HK-2 (cell line): Measurements from ENCODE around the gene ACSM4.
"Not testable (repeated sequence)": the region's sequence is repeated elsewhere in the genome, so short reads cannot be mapped to it uniquely, and the experiment has no call there.

Source experiments
- DNase-seq: peaks from one replicate; pipeline ENCODE4 v3.0.0-alpha.2; 2018; ENCODE audit not compliant: unreplicated experiment

Gene ACSM4

GRCh38 chr12:7303772-7304171 is at the start of gene ACSM4:
Gene ACSM4, plus strand, starts transcription at chr12:7304072. Its CDS starts 260 bp downstream, at chr12:7304332.
- no peak for DNase-seq

- DNase-seq = no peak
Measured at GRCh38 chr12:7259060-7259459, 44.8 kb upstream of the ACSM4 start.

- DNase-seq = no peak
Measured at GRCh38 chr12:7264538-7264937, 39.3 kb upstream of the ACSM4 start.

- DNase-seq = no peak
Measured at GRCh38 chr12:7265251-7265650, 38.6 kb upstream of the ACSM4 start.

- DNase-seq = no peak
Measured at GRCh38 chr12:7269273-7269672, 34.6 kb upstream of the ACSM4 start.

GRCh38 chr12:7271893-7272514 is 31.9 kb upstream of the ACSM4 start:
- DNase-seq = no peak

- DNase-seq = not testable (repeated sequence)
Measured at GRCh38 chr12:7275482-7275881, 28.4 kb upstream of the ACSM4 start.

GRCh38 chr12:7282844-7283243 is 21.0 kb upstream of the ACSM4 start:
- no peak for DNase-seq

- no peak for DNase-seq
Measured at GRCh38 chr12:7289743-7290142, 14.1 kb upstream of the ACSM4 start.

- not testable (repeated sequence) for DNase-seq
Measured at GRCh38 chr12:7290588-7290987, 13.3 kb upstream of the ACSM4 start.

GRCh38 chr12:7292300-7292699 is 11.6 kb upstream of the ACSM4 start:
- DNase-seq = no peak

GRCh38 chr12:7293670-7294069 is 10.2 kb upstream of the ACSM4 start:
- DNase-seq = no peak

GRCh38 chr12:7295529-7295928 is 8.3 kb upstream of the ACSM4 start:
- DNase-seq = no peak

- DNase-seq = no peak
Measured at GRCh38 chr12:7297865-7298264, 6.0 kb upstream of the ACSM4 start.

GRCh38 chr12:7302266-7302986 is 1.4 kb upstream of the ACSM4 start:
- DNase-seq = no peak

- no peak for DNase-seq
Measured at GRCh38 chr12:7303230-7303629, 642 bp upstream of the ACSM4 start.

GRCh38 chr12:7304456-7304855 is 584 bp downstream of the ACSM4 start:
- no peak for DNase-seq

GRCh38 chr12:7310070-7310469 is 6.2 kb downstream of the ACSM4 start:
- no peak for DNase-seq

- no peak for DNase-seq
Measured at GRCh38 chr12:7319930-7320329, 16.1 kb downstream of the ACSM4 start.

GRCh38 chr12:7321624-7322023 is 17.8 kb downstream of the ACSM4 start:
- no peak for DNase-seq

- DNase-seq = no peak
Measured at GRCh38 chr12:7322599-7322998, 18.7 kb downstream of the ACSM4 start.

GRCh38 chr12:7324176-7324575 is 20.3 kb downstream of the ACSM4 start:
- no peak for DNase-seq

- DNase-seq = no peak
Measured at GRCh38 chr12:7327918-7328317, 24.0 kb downstream of the ACSM4 start.

GRCh38 chr12:7337790-7338189 is 33.9 kb downstream of the ACSM4 start:
- DNase-seq = not testable (repeated sequence)
